Epidermal melanocyte (primary cell): ENCODE data around the gene UQCR11.
"Not testable (repeated sequence)": the region's sequence is repeated elsewhere in the genome, so short reads cannot be mapped to it uniquely, and the experiment has no call there.

Source experiments
- DNase-seq: peaks from one replicate; pipeline ENCODE4 v3.0.0; 2011; ENCODE audit warnings: low spot score; ENCODE audit not compliant: insufficient read length

Gene UQCR11

GRCh38 chr19:1605236-1606137 is at the start of gene UQCR11:
TSS of gene UQCR11 (minus strand) at chr19:1605462. CDS start at chr19:1605409, 53 bp downstream.
- DNase-seq, result peak; percentile 98

GRCh38 chr19:1654178-1654792 is 49.0 kb upstream of the UQCR11 start:
- DNase-seq, result no peak

GRCh38 chr19:1653300-1653628 is 48.0 kb upstream of the UQCR11 start:
- no peak for DNase-seq

GRCh38 chr19:1652471-1653299 is 47.4 kb upstream of the UQCR11 start, which contains the start of gene TCF3:
TSS of gene TCF3 (minus strand) at chr19:1652615. CDS start at chr19:1650248, 2,367 bp downstream.
- peak; percentile 100 for DNase-seq

GRCh38 chr19:1651568-1652291 is 46.5 kb upstream of the UQCR11 start:
- peak; percentile 44 for DNase-seq

- DNase-seq, result peak; percentile 42
Measured at GRCh38 chr19:1650650-1651567, 45.6 kb upstream of the UQCR11 start.

- DNase-seq, result no peak
Measured at GRCh38 chr19:1649706-1650649, 44.7 kb upstream of the UQCR11 start.

- DNase-seq, result no peak
Measured at GRCh38 chr19:1648920-1649541, 43.8 kb upstream of the UQCR11 start.

- no peak for DNase-seq
Measured at GRCh38 chr19:1648459-1648849, 43.2 kb upstream of the UQCR11 start.

- DNase-seq, result no peak
Measured at GRCh38 chr19:1647501-1648458, 42.5 kb upstream of the UQCR11 start.

- no peak for DNase-seq
Measured at GRCh38 chr19:1646659-1647453, 41.6 kb upstream of the UQCR11 start.

GRCh38 chr19:1646149-1646548 is 40.9 kb upstream of the UQCR11 start:
- DNase-seq, result no peak

- DNase-seq, result no peak
Measured at GRCh38 chr19:1645299-1645698, 40.0 kb upstream of the UQCR11 start.

GRCh38 chr19:1644070-1644469 is 38.8 kb upstream of the UQCR11 start:
- no peak for DNase-seq

- not testable (repeated sequence) for DNase-seq
Measured at GRCh38 chr19:1640893-1641448, 35.7 kb upstream of the UQCR11 start.
